ENCODE data around the gene TOM1L1.

- TF ChIP-seq CTCF (IDR thresholded peaks at IDR 0.05; ENCODE audit: low read depth, low read length) (no peak), EZH2phosphoT487 (IDR thresholded peaks at IDR 0.05; ENCODE audit: low read depth) (no peak)
Measured at GRCh38 chr17:54972406-54973138, 71.9 kb downstream of the TOM1L1 start.
